MG63 (cell line): ENCODE measurements around the gene PGAP2. TPM values are rescaled to one million over a fixed set of nuclear protein-coding genes. Genes with fewer than 3 reads are reported as not detected.
"Not testable (repeated sequence)": the region's sequence is repeated elsewhere in the genome, so short reads cannot be mapped to it uniquely, and the experiment has no call there.

Experiments
- DNase-seq: peaks from one replicate; pipeline ENCODE4 v3.0.0-alpha.2; 2020
- H3K27me3 ChIP-seq: fragments of 250-450 bp; sonication (Bioruptor Pico); 2 replicates; pipeline ENCODE4 v1.5.1; 2020; ENCODE audit warnings: mild to moderate bottlenecking, moderate library complexity
- H3K36me3 ChIP-seq: fragments of 250-450 bp; sonication (Bioruptor Pico); 2 replicates; pipeline ENCODE4 v1.5.1; 2020; ENCODE audit warnings: mild to moderate bottlenecking, moderate library complexity
- H3K4me3 ChIP-seq: fragments of 250-450 bp; sonication (Bioruptor Pico); 2 replicates; pipeline ENCODE4 v1.5.1; 2020; ENCODE audit warnings: mild to moderate bottlenecking, moderate library complexity
- H3K9me3 ChIP-seq: fragments of 250-450 bp; sonication (Bioruptor Pico); 2 replicates; pipeline ENCODE4 v1.5.1; 2020; ENCODE audit warnings: mild to moderate bottlenecking, moderate library complexity
- total RNA-seq: library from RNA; depleted of rRNA; stranded (reverse); fragments of >200 nt; shearing (Covaris generic); gene quantifications from 2 replicates; pipeline ENCODE4 v1.2.3, GENCODE V29; 2014; ENCODE audit warnings: low replicate concordance; rRNA removed

Gene PGAP2
- total RNA-seq: 8.1 and 8.9 TPM in 2 replicates

- no peaks in the 10 kb centered on the region for H3K36me3 ChIP-seq
- no peaks in the 10 kb centered on the region for H3K27me3 ChIP-seq
- peak; percentile 23 for DNase-seq
- H3K4me3 ChIP-seq: peak within 1 kb of the TSS; percentile 41
- H3K9me3 ChIP-seq: no peaks in the 10 kb centered on the region
These were observed at the start of gene PGAP2 for GRCh38 chr11:3807909-3808860. Gene PGAP2 (plus strand): TSS chr11:3808560. CDS start chr11:3811260, 2,700 bp downstream.

GRCh38 chr11:3764266-3764665, 44.1 kb upstream of the PGAP2 start:
- H3K4me3 ChIP-seq: no peak overlapping the region
- H3K9me3 ChIP-seq: no peaks in the 10 kb centered on the region
- peaks cover 61% of the 10 kb centered on the region for H3K36me3 ChIP-seq
- H3K27me3 ChIP-seq: no peaks in the 10 kb centered on the region
- no peak for DNase-seq

GRCh38 chr11:3766836-3767235, 41.5 kb upstream of the PGAP2 start:
- not testable (repeated sequence) for DNase-seq, H3K27me3 ChIP-seq, H3K9me3 ChIP-seq, H3K4me3 ChIP-seq
- peaks cover 62% of the 10 kb centered on the region for H3K36me3 ChIP-seq

GRCh38 chr11:3767536-3767935, 40.8 kb upstream of the PGAP2 start:
- Histone ChIP-seq H3K9me3 (no peaks in the 10 kb centered on the region), H3K4me3 (no peak overlapping the region), H3K36me3 (peaks cover 65% of the 10 kb centered on the region), H3K27me3 (no peaks in the 10 kb centered on the region)
- DNase-seq: no peak

GRCh38 chr11:3773180-3773579, 35.2 kb upstream of the PGAP2 start:
- peaks cover 55% of the 10 kb centered on the region for H3K36me3 ChIP-seq
- no peak overlapping the region for H3K4me3 ChIP-seq
- H3K27me3 ChIP-seq: no peaks in the 10 kb centered on the region
- no peak for DNase-seq
- H3K9me3 ChIP-seq: no peaks in the 10 kb centered on the region

GRCh38 chr11:3775736-3776406, 32.5 kb upstream of the PGAP2 start:
- H3K36me3 ChIP-seq: peaks cover 67% of the 10 kb centered on the region
- H3K4me3 ChIP-seq: no peak overlapping the region
- peak; percentile 40 for DNase-seq
- H3K27me3 ChIP-seq: no peaks in the 10 kb centered on the region
- H3K9me3 ChIP-seq: no peaks in the 10 kb centered on the region

- no peaks in the 10 kb centered on the region for H3K27me3 ChIP-seq
- DNase-seq: no peak
- H3K4me3 ChIP-seq: no peak overlapping the region
These were observed 26.9 kb upstream of the PGAP2 start for GRCh38 chr11:3781423-3781822.

GRCh38 chr11:3782963-3783362, 25.4 kb upstream of the PGAP2 start:
- H3K27me3 ChIP-seq: no peaks in the 10 kb centered on the region
- H3K9me3 ChIP-seq: no peaks in the 10 kb centered on the region
- H3K36me3 ChIP-seq: peaks cover 27% of the 10 kb centered on the region
- H3K4me3 ChIP-seq: no peak overlapping the region
- DNase-seq: no peak

More at GRCh38 chr11:3781423-3781822, 26.9 kb upstream of the PGAP2 start:
- Histone ChIP-seq H3K36me3 (peaks cover 30% of the 10 kb centered on the region), H3K9me3 (no peaks in the 10 kb centered on the region)

GRCh38 chr11:3783611-3784010, 24.7 kb upstream of the PGAP2 start:
- Histone ChIP-seq H3K36me3 (peaks cover 22% of the 10 kb centered on the region), H3K27me3 (no peaks in the 10 kb centered on the region), H3K9me3 (no peaks in the 10 kb centered on the region), H3K4me3 (no peak overlapping the region)
- DNase-seq: no peak

GRCh38 chr11:3786781-3787428, 21.5 kb upstream of the PGAP2 start:
- peaks cover 13% of the 10 kb centered on the region for H3K36me3 ChIP-seq
- no peaks in the 10 kb centered on the region for H3K27me3 ChIP-seq
- no peak for DNase-seq

GRCh38 chr11:3794387-3794786, 14.0 kb upstream of the PGAP2 start:
- DNase-seq, H3K4me3 ChIP-seq, H3K9me3 ChIP-seq, H3K27me3 ChIP-seq: not testable (repeated sequence)
- H3K36me3 ChIP-seq: peaks cover 29% of the 10 kb centered on the region

More at GRCh38 chr11:3786781-3787428, 21.5 kb upstream of the PGAP2 start:
- Histone ChIP-seq H3K4me3 (no peak overlapping the region), H3K9me3 (no peaks in the 10 kb centered on the region)

GRCh38 chr11:3795131-3796001, 13.0 kb upstream of the PGAP2 start:
- H3K36me3 ChIP-seq: peaks cover 26% of the 10 kb centered on the region
- no peaks in the 10 kb centered on the region for H3K9me3 ChIP-seq
- peak overlapping the region; percentile 91 for H3K4me3 ChIP-seq
- DNase-seq: no peak
- no peaks in the 10 kb centered on the region for H3K27me3 ChIP-seq

- Histone ChIP-seq H3K36me3 (peaks cover 23% of the 10 kb centered on the region), H3K4me3 (peak overlapping the region; percentile 91), H3K9me3 (no peaks in the 10 kb centered on the region), H3K27me3 (no peaks in the 10 kb centered on the region)
- DNase-seq: no peak
These were observed 12.4 kb upstream of the PGAP2 start for GRCh38 chr11:3796002-3796311.

GRCh38 chr11:3796346-3796745, 12.0 kb upstream of the PGAP2 start:
- DNase-seq: no peak
- no peaks in the 10 kb centered on the region for H3K27me3 ChIP-seq
- H3K36me3 ChIP-seq: peaks cover 21% of the 10 kb centered on the region
- peak overlapping the region; percentile 91 for H3K4me3 ChIP-seq
- H3K9me3 ChIP-seq: no peaks in the 10 kb centered on the region

- peak overlapping the region; percentile 91 for H3K4me3 ChIP-seq
- no peaks in the 10 kb centered on the region for H3K9me3 ChIP-seq
- H3K36me3 ChIP-seq: peaks cover 21% of the 10 kb centered on the region
- no peaks in the 10 kb centered on the region for H3K27me3 ChIP-seq
- no peak for DNase-seq
These were observed 11.5 kb upstream of the PGAP2 start for GRCh38 chr11:3796801-3797328.
